GM18951 (cell line): ENCODE measurements around the gene RMRP.

Experiments
- POLR2A ChIP-seq: IDR thresholded peaks from 4 replicates; pipeline ENCODE4 v1.6.1; 2011; ENCODE audit warnings: mild to moderate bottlenecking; ENCODE audit not compliant: insufficient read length, insufficient read depth; ENCODE audit errors: extremely low read depth
- in situ Hi-C: fragments of 300-500 bp; cut with MboI; formaldehyde crosslinking; loops from one replicate; pipeline ENCODE4 v1.12.0; 2022; ENCODE audit warnings: low sequenced_read_pairs, mixed read lengths, inconsistent platforms; ENCODE audit not compliant: unreplicated experiment

The RMRP gene

DNA sequence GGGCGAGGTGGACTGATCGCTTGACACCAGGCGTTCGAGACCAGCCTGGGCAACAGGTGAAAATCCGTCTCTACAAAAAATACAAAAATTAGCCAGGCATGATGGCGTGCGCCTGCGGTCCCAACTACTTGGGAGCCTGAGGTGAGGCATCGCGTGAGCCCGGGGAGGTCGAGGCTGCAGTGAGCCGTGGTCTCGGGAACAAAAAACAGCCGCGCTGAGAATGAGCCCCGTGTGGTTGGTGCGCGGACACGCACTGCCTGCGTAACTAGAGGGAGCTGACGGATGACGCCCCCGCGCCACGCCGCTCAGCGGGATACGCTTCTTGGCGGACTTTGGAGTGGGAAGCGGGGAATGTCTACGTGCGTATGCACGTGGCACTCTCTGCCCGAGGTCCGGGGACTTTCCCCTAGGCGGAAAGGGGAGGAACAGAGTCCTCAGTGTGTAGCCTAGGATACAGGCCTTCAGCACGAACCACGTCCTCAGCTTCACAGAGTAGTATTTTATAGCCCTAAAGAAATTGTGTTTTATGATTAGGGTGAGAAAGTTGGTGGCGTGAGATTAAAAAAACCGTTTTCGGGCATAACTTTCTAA lies at the start of gene RMRP:
Gene RMRP (minus strand): TSS at position 474 of the 591 bp plus-strand sequence.
- in situ Hi-C loops = no loop called here
- no peak for TF ChIP-seq POLR2A

- in situ Hi-C loops = no loop called here
- no peak for TF ChIP-seq POLR2A
Measured at GRCh38 chr9:35706951-35707350, 49.1 kb upstream of the RMRP start.

DNA sequence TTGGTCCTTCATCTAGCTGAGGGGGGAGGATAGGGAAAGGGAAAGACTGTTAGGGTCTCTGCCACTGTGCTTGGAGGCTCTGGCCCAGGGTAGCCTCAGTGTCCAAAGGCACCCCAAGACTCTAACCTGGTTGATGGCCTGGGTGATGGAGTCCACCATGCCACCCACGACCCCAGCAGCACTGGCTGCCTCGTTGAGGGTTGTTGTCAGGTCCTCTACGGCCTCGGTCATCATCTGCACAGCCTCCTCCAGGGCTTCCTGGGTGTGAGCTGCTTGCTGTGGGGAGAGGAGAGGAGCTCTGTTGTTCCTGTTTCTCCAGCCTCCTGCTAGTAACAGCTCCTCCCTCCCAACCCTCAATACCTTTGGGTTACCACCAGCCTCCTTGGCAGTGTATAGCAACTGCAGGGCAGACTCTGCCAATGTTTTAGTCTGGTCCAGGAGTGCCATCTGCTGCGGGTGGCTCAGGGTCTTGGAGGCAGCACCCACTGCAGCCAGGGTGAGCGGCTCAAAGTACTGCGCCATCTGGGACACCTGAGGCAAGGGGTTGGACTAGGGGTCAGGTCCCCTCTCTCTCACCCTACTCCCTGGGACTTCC lies 48.1 kb upstream of the RMRP start:
- no peak for TF ChIP-seq POLR2A
- in situ Hi-C loops = no loop called here

DNA sequence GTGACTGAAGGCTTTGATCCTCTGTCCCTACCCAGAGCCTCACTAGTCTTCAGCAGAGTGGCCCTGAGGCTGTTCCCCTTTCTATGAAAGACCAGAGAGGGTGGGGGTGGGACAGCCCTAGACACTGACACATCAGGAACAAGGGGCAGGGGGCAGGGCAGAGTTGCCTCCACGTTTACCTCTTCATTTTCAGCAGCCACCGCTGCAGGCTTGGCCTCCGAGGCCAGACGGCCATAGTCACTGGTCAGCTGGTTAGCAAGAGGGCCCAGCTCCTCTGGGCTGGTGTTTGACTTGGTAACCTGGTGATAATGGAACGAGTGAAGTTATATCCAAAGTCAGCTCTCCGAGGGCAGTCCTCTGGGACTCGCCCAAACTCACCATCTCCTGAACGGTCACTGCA lies 47.6 kb upstream of the RMRP start:
- no peak for TF ChIP-seq POLR2A
- in situ Hi-C loops = no loop called here

DNA sequence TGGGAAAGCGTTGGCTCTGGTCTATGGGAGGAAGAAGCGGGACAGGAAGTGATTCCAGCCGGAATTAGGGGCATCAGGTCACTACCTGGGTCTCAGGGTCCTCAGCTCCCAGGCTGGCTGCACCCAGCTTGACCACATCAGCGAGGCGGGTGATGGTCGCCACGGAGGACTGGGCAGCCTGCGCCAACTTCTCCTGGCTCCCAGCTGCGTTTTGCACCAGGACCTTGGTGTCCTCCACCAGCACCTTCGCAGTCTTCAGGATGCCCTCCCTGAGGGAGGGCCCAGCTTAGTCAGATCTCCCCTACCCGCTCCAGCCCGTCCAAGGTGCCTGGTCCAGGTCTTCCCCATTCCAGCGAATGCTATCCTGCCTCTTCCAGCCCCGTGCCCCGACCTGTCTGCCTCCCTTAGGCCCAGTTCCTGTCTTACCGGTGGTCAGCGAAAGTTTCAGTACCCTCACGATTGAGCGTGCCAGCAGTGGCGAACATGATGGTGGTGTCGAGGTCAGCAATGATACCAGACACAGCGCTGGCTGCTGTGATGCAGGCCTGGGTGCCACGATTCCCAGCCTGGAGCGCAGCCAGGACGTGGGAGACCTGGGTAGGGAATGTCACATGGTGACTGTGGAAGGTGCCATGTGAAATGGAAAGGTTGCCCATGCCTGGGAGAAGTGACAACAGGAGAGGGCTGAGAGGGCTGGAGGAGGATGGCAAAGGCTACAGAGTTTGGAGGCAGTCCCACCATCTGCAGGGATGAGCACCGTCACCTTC lies 46.3 kb upstream of the RMRP start:
- TF ChIP-seq POLR2A = no peak
- in situ Hi-C loops = no loop called here

DNA sequence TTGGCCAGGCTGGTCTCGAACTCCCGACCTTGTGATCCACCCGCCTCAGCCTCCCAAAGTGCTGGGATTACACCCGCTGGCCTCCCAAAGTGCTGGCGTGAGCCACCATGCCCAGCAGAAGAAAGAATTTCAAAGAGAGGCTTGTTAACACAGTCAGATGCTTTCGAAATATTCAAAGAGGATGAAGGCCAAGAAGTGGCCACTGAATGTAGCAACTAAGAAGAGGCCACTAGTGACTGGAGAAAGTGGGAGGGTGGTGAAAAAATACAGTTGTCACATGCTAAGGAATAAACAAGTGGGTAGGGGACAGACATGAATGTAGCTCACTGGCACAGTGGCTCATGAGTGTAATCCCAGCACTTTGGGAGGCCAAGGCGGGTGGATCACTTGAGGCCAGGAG lies 44.9 kb upstream of the RMRP start:
- in situ Hi-C loops = no loop called here
- no peak for TF ChIP-seq POLR2A

DNA sequence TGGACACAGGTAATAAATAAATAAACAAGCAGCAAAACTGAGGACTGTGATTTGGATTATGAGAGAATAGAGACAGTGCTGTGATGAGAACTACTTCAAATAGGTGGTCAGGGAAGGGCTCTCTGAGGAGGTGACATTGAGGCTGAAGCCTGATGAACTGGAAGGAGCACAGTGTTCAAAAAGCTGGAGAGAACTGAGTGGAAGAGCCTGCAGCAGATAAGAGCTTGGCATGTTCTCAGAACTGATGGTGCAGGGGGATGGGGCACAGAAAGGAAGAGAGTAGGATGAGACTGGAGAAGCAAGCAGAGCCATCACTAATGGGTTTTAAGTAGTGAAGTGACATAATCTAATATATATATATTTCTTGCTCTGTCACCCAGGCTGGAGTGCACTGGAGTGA lies 43.1 kb upstream of the RMRP start:
- in situ Hi-C loops = no loop called here
- no peak for TF ChIP-seq POLR2A

GRCh38 chr9:35700031-35700430 lies 42.2 kb upstream of the RMRP start:
- TF ChIP-seq POLR2A = no peak
- in situ Hi-C loops = no loop called here

GRCh38 chr9:35698231-35698630 lies 40.4 kb upstream of the RMRP start:
- in situ Hi-C loops = no loop called here
- no peak for TF ChIP-seq POLR2A

DNA sequence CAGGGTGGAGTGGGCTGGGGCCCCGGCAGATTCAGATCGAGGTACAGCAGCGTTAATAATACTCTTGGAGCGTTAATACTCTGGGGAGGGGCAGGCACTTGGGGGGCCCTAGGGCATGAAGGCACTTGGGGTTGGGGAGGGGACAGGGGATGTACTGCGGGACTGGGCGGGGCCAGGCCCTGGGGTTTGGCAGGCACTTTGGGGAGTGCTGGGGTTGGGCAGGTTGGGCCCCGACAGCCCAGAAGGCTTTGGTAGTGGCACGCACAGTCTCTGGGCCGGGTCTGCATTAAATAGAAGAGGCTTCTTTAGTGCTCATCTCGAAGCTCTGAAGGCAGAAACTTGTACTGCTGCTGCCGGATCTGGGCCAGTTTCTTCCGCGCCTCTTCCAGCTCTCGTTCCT lies 39.7 kb upstream of the RMRP start:
- TF ChIP-seq POLR2A = no peak
- in situ Hi-C loops = no loop called here

- TF ChIP-seq POLR2A = no peak
- in situ Hi-C loops = no loop called here
Measured at GRCh38 chr9:35696520-35697215, 38.8 kb upstream of the RMRP start.

DNA sequence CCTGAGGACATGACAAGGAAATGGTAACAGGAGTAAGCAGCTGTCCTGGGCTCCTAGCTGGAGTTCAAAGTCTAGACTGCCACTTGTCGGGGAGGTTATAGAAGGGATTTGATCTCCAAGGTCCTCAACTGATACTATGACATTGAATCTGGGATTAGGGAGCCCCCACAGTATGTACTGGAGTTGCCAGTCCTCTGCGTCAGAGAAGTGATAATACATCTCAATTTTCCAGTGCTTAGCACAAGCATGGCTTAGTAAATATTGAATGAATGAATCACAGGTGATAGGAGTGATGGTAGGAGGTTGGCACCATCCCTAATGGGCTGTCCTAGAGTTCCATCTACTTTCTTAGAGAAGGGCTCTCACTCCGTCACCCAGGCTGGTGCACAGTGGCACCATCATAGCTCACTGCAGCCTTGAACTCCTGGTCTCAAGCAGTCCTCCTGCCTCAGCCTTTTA lies 38.2 kb upstream of the RMRP start:
- TF ChIP-seq POLR2A = no peak
- in situ Hi-C loops = no loop called here

DNA sequence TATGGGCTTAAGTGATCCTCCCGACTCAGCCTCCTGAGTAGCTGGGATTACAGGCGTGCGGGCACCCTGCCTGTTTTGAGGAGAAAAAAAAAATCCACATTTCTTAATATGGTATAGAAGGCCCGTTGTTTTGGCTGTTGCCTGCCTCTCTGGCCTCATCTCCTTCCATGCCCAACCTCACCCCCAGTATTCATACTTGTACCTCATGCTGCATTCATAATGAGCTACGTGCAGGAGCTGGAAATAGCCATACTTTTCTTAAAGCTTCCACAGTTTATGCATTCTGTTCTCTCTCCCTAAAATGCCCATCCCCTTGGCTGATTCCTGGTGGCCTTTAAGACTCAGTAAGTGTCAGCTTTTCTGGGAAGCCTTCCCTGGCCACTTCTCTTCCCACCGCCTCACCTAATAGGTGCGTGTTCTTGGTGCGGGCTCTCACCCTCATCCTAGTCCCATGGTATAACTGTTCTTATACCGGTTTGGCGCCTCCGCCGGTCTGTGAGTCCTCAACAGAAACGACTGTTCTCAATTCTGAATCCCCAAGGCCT lies 34.0 kb upstream of the RMRP start:
- no peak for TF ChIP-seq POLR2A
- in situ Hi-C loops = no loop called here
